Sigmoid colon (tissue), 4 donors: ENCODE data around the gene TCP11X1.
"Not testable (repeated sequence)": the region's sequence is repeated elsewhere in the genome, so short reads cannot be mapped to it uniquely, and the experiment has no call there.

Experiments used
- EP300 ChIP-seq, 4 donors: sonication (generic); formaldehyde crosslinking; IDR thresholded peaks; one replicate each; pipeline ENCODE4 v1.6.1; 2017; ENCODE audit warnings: antibody characterized with exemption in 4 of 4
- TF ChIP-seq, protein P1 (sequence below), 4 experiments: fragments of 450-650 bp in 3 of 4; fragments of 200-600 bp in 1 of 4; IDR thresholded peaks; one replicate each; pipeline ENCODE4 v1.5.1; 2016 to 2019; ENCODE audit warnings: antibody characterized with exemption in 4 of 4, mild to moderate bottlenecking in 3 of 4, moderate library complexity in 2 of 4

GRCh38 chrX:102216497-102216896 lies 1.4 kb downstream of the TCP11X1 start:
- TF ChIP-seq, protein P1, sequence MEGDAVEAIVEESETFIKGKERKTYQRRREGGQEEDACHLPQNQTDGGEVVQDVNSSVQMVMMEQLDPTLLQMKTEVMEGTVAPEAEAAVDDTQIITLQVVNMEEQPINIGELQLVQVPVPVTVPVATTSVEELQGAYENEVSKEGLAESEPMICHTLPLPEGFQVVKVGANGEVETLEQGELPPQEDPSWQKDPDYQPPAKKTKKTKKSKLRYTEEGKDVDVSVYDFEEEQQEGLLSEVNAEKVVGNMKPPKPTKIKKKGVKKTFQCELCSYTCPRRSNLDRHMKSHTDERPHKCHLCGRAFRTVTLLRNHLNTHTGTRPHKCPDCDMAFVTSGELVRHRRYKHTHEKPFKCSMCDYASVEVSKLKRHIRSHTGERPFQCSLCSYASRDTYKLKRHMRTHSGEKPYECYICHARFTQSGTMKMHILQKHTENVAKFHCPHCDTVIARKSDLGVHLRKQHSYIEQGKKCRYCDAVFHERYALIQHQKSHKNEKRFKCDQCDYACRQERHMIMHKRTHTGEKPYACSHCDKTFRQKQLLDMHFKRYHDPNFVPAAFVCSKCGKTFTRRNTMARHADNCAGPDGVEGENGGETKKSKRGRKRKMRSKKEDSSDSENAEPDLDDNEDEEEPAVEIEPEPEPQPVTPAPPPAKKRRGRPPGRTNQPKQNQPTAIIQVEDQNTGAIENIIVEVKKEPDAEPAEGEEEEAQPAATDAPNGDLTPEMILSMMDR (IDR thresholded peaks at IDR 0.05) = not testable (repeated sequence)
- not testable (repeated sequence) for TF ChIP-seq EP300 (IDR thresholded peaks at IDR 0.05)
